ENCODE results near the gene RTF2.

- TF ChIP-seq SIN3A (IDR thresholded peaks at IDR 0.05; ENCODE audit: borderline replicate concordance, insufficient read depth, low read length) (no peak), POLR2AphosphoS5 (IDR thresholded peaks at IDR 0.05; ENCODE audit: low read depth, low read length) (no peak), REST (IDR thresholded peaks at IDR 0.05; ENCODE audit: insufficient read depth in 1 of 2, low read depth in 2 of 2, low read length in 2 of 2) (no peak)
These were observed 38.0 kb upstream of the RTF2 start for GRCh38 chr20:56430461-56430860.

Measured in PFSK-1 (cell line).